HCT116 (cell line): ENCODE measurements around the gene DDN. TPM values are rescaled to one million over a fixed set of nuclear protein-coding genes. Genes with fewer than 3 reads are reported as not detected.

Experiments used
- ATAC-seq: fragments of 200-7000 bp; cut with Tn5 transposase; 2 replicates; pipeline ENCODE4 v1.9.1; 2020; ENCODE audit warnings: mild to moderate bottlenecking, moderate library complexity
- BruUV-seq: library from RNA; stranded (reverse); fragments of 400-500 nt; replicated peaks from 2 replicates; lab custom pipeline; 2021; lab: Mats Ljungman, UMichigan
- CTCF ChIA-PET: fragments of 300-600 bp; sonication (Branson Sonifier 250); formaldehyde crosslinking; loops from one replicate; lab custom pipeline; 2021; ENCODE audit warnings: antibody characterized with exemption; lab: Charles Lee
- POLR2A ChIA-PET: fragments of 300-600, 350-600 bp; sonication (Branson Sonifier 250); formaldehyde crosslinking; loops from one replicate; lab custom pipeline; 2021; ENCODE audit warnings: antibody characterized with exemption; lab: Charles Lee
- RAD21 ChIA-PET, 2 experiments: fragments of 300-600 bp; sonication (Branson Sonifier 250); formaldehyde crosslinking; loops; one replicate each; lab custom pipeline; 2023; ENCODE audit warnings: low total read pairs in 2 of 2; ENCODE audit not compliant: uncharacterized antibody in 2 of 2, unreplicated experiment in 2 of 2, low non-redundant PET in 1 of 2; lab: Charles Lee
- DNase-seq: peaks from one replicate; pipeline ENCODE4 v3.0.0-alpha.2; 2010; ENCODE audit warnings: low read depth, low spot score
- H2AFZ ChIP-seq: fragments of 200-600 bp; shearing (Covaris generic), sonication (generic); 2 replicates; pipeline ENCODE4 v1.6.1; 2017; ENCODE audit warnings: low read depth, mixed run types, mixed read lengths, antibody characterized with exemption, low read length; ENCODE audit not compliant: poor library complexity, severe bottlenecking
- H3K27ac ChIP-seq: 2 replicates; pipeline ENCODE4 v1.5.1; 2012; ENCODE audit warnings: low read depth, low read length
- H3K27me3 ChIP-seq: fragments of 200-600 bp; sonication (generic); 2 replicates; pipeline ENCODE4 v1.6.1; 2016; ENCODE audit warnings: mixed run types, low read length, mixed read lengths; ENCODE audit not compliant: insufficient read depth
- H3K36me3 ChIP-seq, 2 experiments: fragments of 200-500 bp in 1 of 2; fragments of 200-600 bp in 1 of 2; sonication (Bioruptor generic) in 1 of 2; sonication (generic) in 1 of 2; 2 replicates each; pipeline versions ENCODE4 v1.5.1 to v1.6.1; 2014 to 2016; ENCODE audit warnings: low read length in 2 of 2, inconsistent platforms in 1 of 2, mixed read lengths in 1 of 2, mixed run types in 1 of 2; ENCODE audit not compliant: insufficient read depth in 2 of 2, control insufficient read depth in 1 of 2
- H3K4me1 ChIP-seq, 2 experiments: fragments of 200-600 bp in 1 of 2; sonication (generic) in 1 of 2; 2 replicates each; pipeline versions ENCODE4 v1.5.1 to v1.6.1; 2012 to 2017; ENCODE audit warnings: low read length in 2 of 2, inconsistent platforms in 1 of 2, mild to moderate bottlenecking in 1 of 2, mixed read lengths in 1 of 2, mixed run types in 1 of 2, moderate library complexity in 1 of 2; ENCODE audit not compliant: insufficient read depth in 2 of 2, control insufficient read depth in 1 of 2
- H3K4me2 ChIP-seq: fragments of 200-600 bp; sonication (generic); 2 replicates; pipeline ENCODE4 v1.6.1; 2017; ENCODE audit warnings: mixed run types, low read length, mixed read lengths
- H3K4me3 ChIP-seq, 2 experiments: fragments of 200-600 bp in 1 of 2; sonication (generic) in 1 of 2; replicated peaks in 1 of 2; 2 replicates each; pipeline ENCODE4 v1.5.1; 2011 to 2016; ENCODE audit warnings: low read length in 2 of 2, control low read depth in 1 of 2, low read depth in 1 of 2, mild to moderate bottlenecking in 1 of 2, mixed read lengths in 1 of 2, mixed run types in 1 of 2
- H3K79me2 ChIP-seq: fragments of 200-600 bp; sonication (generic); 2 replicates; pipeline ENCODE4 v1.6.1; 2017; ENCODE audit warnings: mild to moderate bottlenecking, mixed run types, low read length, moderate library complexity, mixed read lengths; ENCODE audit not compliant: insufficient read depth
- H3K9ac ChIP-seq: fragments of 200-600 bp; sonication (generic); 2 replicates; pipeline ENCODE4 v1.6.1; 2016; ENCODE audit warnings: low read length, mixed read lengths
- H3K9me2 ChIP-seq: fragments of 200-600 bp; sonication (generic), shearing (Covaris generic); 2 replicates; pipeline ENCODE4 v1.6.1; 2017; ENCODE audit warnings: mixed run types, mild to moderate bottlenecking, moderate library complexity; ENCODE audit not compliant: insufficient read depth
- H3K9me3 ChIP-seq, 2 experiments: fragments of 200-500 bp in 1 of 2; fragments of 200-600 bp in 1 of 2; sonication (Bioruptor generic) in 1 of 2; sonication (generic) in 1 of 2; 2 replicates each; pipeline ENCODE4 v1.6.1; 2014 to 2017; ENCODE audit warnings: low read length in 2 of 2, mixed read lengths in 2 of 2, inconsistent platforms in 1 of 2, low read depth in 1 of 2, mild to moderate bottlenecking in 1 of 2, mixed run types in 1 of 2, moderate library complexity in 1 of 2; ENCODE audit not compliant: control insufficient read depth in 1 of 2, insufficient read depth in 1 of 2
- H4K20me1 ChIP-seq: fragments of 200-600 bp; sonication (generic), shearing (Covaris generic); 2 replicates; pipeline ENCODE4 v1.6.1; 2017; ENCODE audit warnings: mixed run types, mild to moderate bottlenecking, moderate library complexity; ENCODE audit not compliant: insufficient read depth
- EGR1 ChIP-seq: IDR thresholded peaks from 2 replicates; pipeline ENCODE4 v1.6.1; 2012; ENCODE audit warnings: low read depth
- EZH2phosphoT487 ChIP-seq: fragments of 200-600 bp; IDR thresholded peaks from 2 replicates; pipeline ENCODE4 v1.6.1; 2018; ENCODE audit warnings: antibody characterized with exemption, borderline replicate concordance
- MAX ChIP-seq: IDR thresholded peaks from 2 replicates; pipeline ENCODE4 v1.6.1; 2012
- POLR2AphosphoS5 ChIP-seq: IDR thresholded peaks from 2 replicates; pipeline ENCODE4 v1.6.1; 2011; ENCODE audit warnings: mild to moderate bottlenecking, low read depth, low read length, moderate library complexity
- REST ChIP-seq: IDR thresholded peaks from 2 replicates; pipeline ENCODE4 v1.6.1; 2012; ENCODE audit warnings: low read depth
- YY1 ChIP-seq: IDR thresholded peaks from 2 replicates; pipeline ENCODE4 v1.6.1; 2011; ENCODE audit warnings: low read length, low read depth, moderate library complexity, mild to moderate bottlenecking; ENCODE audit not compliant: insufficient replicate concordance; ENCODE audit errors: extremely low read depth
- ZBTB33 ChIP-seq: IDR thresholded peaks from 2 replicates; pipeline ENCODE4 v1.6.1; 2011; ENCODE audit warnings: mild to moderate bottlenecking, low read length, moderate library complexity; ENCODE audit not compliant: insufficient replicate concordance; ENCODE audit errors: extremely low read depth
- ZNF274 ChIP-seq: fragments of 200-500 bp; sonication (Bioruptor generic); IDR thresholded peaks from 2 replicates; pipeline ENCODE4 v1.6.1; 2014; ENCODE audit warnings: mild to moderate bottlenecking, low read depth, low read length, inconsistent platforms
- intact Hi-C: fragments of 100-400 bp; cut with micrococcal nuclease; formaldehyde crosslinking; loops from 2 replicates; pipeline ENCODE4 v1.10.0; 2022
- total RNA-seq: library from RNA; stranded (reverse); gene quantifications from one replicate; pipeline ENCODE4 v1.2.1, GENCODE V29; 2021; ENCODE audit not compliant: unreplicated experiment

The DDN gene
- total RNA-seq, 1 experiment from 2014 or later: 8.1 TPM

- Histone ChIP-seq H3K27me3 (no peaks in the 10 kb centered on the region), H3K36me3 (peaks cover 4 to 5% of the 10 kb centered on the region in 2 experiments; a peak in 2 of 4 replicates), H3K9me3 (no peaks in the 10 kb centered on the region), H4K20me1 (no peaks in the 10 kb centered on the region), H3K4me3 (no peak overlapping the region), H3K9ac (no peak overlapping the region), H3K4me1 (peaks cover 13 to 16% of the 10 kb centered on the region in 2 experiments), H3K27ac (no peak overlapping the region)
- intact Hi-C loops: no loop called here
- ATAC-seq: no peak
- CTCF ChIA-PET: interaction anchor here (1.4 to 2.0 kb wide), 2 partner anchors 15 to 25 kb away, joined by 4 to 5 read pairs; partner anchors contain the start of gene DDN
- no TSS peak for BruUV-seq
- RAD21 ChIA-PET: no interaction called here
- DNase-seq: no peak
- TF ChIP-seq POLR2AphosphoS5 (no peak), ZNF274 (no peak), REST (no peak)
- TF ChIP-seq, all 23 proteins: peak for 0
- Histone ChIP-seq H3K79me2 (peaks cover 11% of the 10 kb centered on the region; the same call in 1 of the 2 replicates), H3K9me2 (no peaks in the 10 kb centered on the region), H2AFZ (no peak overlapping the region), H3K4me2 (no peak overlapping the region)
- POLR2A ChIA-PET: no interaction called here
These were observed 14.3 kb upstream of the DDN start for GRCh38 chr12:49013428-49013827.

GRCh38 chr12:49012739-49013138, 13.6 kb upstream of the DDN start:
- BruUV-seq: no TSS peak
- Histone ChIP-seq H3K36me3 (peaks cover 4 to 5% of the 10 kb centered on the region in 2 experiments; a peak in 2 of 4 replicates), H3K9me2 (no peaks in the 10 kb centered on the region), H3K4me1 (peaks cover 12 to 15% of the 10 kb centered on the region in 2 experiments), H3K9me3 (no peaks in the 10 kb centered on the region), H2AFZ (no peak overlapping the region), H3K79me2 (peaks cover 5% of the 10 kb centered on the region; the same call in 1 of the 2 replicates), H4K20me1 (no peaks in the 10 kb centered on the region), H3K27me3 (no peaks in the 10 kb centered on the region), H3K4me3 (no peak overlapping the region), H3K27ac (no peak overlapping the region), H3K4me2 (no peak overlapping the region), H3K9ac (no peak overlapping the region)
- POLR2A ChIA-PET: no interaction called here
- intact Hi-C loops: no loop called here
- RAD21 ChIA-PET: no interaction called here
- CTCF ChIA-PET: interaction anchor here (1.4 to 2.0 kb wide), 2 partner anchors 14 to 25 kb away, joined by 4 to 5 read pairs; partner anchors contain the start of gene DDN
- ATAC-seq: no peak
- DNase-seq: no peak
- TF ChIP-seq ZBTB33: no peak
- no peak for TF ChIP-seq ZNF274
- TF ChIP-seq EGR1: no peak
- no peak for TF ChIP-seq REST
- no peak for TF ChIP-seq MAX
- TF ChIP-seq YY1: no peak
- no peak for TF ChIP-seq EZH2phosphoT487
